DOHH2 (cell line): ENCODE data around the gene POLDIP3.

Source experiments
- CTCF ChIP-seq: fragments of 200-600 bp; sonication (generic); IDR thresholded peaks from one replicate; pipeline ENCODE4 v1.5.1; 2014; ENCODE audit warnings: antibody characterized with exemption, mild to moderate bottlenecking, low read depth, low read length; ENCODE audit not compliant: poor library complexity, severe bottlenecking
- EZH2phosphoT487 ChIP-seq: fragments of 200-600 bp; sonication (generic); IDR thresholded peaks from 2 replicates; pipeline ENCODE4 v1.6.1; 2017; ENCODE audit warnings: borderline replicate concordance, mild to moderate bottlenecking, antibody characterized with exemption, low read length, moderate library complexity, mixed read lengths

GRCh38 chr22:42611051-42611450 is 3.6 kb downstream of the POLDIP3 start:
- TF ChIP-seq CTCF (no peak), EZH2phosphoT487 (no peak)
